ENCODE measurements around the gene PBLD. TPM values are rescaled to one million over a fixed set of nuclear protein-coding genes. Genes with fewer than 3 reads are reported as not detected.

Gene PBLD
- total RNA-seq, 1 experiment from 2014 or later: 11.7 TPM

DNA sequence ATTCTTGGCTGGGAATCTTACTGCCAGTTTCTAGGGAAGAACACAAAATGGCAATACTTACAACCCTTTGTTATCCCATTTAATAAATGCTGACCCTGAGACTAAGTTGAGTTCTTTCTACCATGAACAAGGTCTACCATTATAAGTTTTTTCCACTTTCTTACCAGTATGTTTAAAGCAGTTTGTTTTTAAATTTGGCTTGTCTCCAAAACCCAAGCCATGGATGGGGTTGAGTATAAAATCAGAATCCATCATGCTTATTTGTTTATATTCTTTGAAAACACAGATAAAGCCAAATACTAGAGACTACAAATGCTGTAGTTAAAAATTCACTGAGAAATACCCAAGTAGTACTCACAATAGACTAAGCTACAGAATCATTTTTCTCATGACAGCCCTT, 42.0 kb downstream of the PBLD start:
- H3K4me2 ChIP-seq: no peak overlapping the region
- POLR2A ChIA-PET (ENCODE audit: unreplicated experiment): no interaction called here
- no peaks in the 10 kb centered on the region for H3K9me2 ChIP-seq (ENCODE audit: insufficient read depth)
- TF ChIP-seq, protein P1, sequence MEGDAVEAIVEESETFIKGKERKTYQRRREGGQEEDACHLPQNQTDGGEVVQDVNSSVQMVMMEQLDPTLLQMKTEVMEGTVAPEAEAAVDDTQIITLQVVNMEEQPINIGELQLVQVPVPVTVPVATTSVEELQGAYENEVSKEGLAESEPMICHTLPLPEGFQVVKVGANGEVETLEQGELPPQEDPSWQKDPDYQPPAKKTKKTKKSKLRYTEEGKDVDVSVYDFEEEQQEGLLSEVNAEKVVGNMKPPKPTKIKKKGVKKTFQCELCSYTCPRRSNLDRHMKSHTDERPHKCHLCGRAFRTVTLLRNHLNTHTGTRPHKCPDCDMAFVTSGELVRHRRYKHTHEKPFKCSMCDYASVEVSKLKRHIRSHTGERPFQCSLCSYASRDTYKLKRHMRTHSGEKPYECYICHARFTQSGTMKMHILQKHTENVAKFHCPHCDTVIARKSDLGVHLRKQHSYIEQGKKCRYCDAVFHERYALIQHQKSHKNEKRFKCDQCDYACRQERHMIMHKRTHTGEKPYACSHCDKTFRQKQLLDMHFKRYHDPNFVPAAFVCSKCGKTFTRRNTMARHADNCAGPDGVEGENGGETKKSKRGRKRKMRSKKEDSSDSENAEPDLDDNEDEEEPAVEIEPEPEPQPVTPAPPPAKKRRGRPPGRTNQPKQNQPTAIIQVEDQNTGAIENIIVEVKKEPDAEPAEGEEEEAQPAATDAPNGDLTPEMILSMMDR (conservative IDR thresholded peaks at IDR 0.05): no peak
- TF ChIP-seq EZH2 (IDR thresholded peaks at IDR 0.05; ENCODE audit: low read depth): no peak
- H3F3A ChIP-seq (ENCODE audit: insufficient read depth, low read depth): no peaks in the 10 kb centered on the region
- no peaks in the 10 kb centered on the region for H3K36me3 ChIP-seq (ENCODE audit: low read depth)
- H3K4me3 ChIP-seq: no peak overlapping the region
- no peaks in the 10 kb centered on the region for H3K27me3 ChIP-seq (ENCODE audit: insufficient read depth, low read depth)
- H2AFZ ChIP-seq: no peak overlapping the region
- no peaks in the 10 kb centered on the region for H3K79me2 ChIP-seq (ENCODE audit: low read depth)
- CTCF ChIA-PET: no interaction called here
- H4K20me1 ChIP-seq (ENCODE audit: insufficient read depth): no peaks in the 10 kb centered on the region
- no peaks in the 10 kb centered on the region for H3K4me1 ChIP-seq (replicated peaks; ENCODE audit: insufficient read depth)
- no peak for DNase-seq
- H3K27ac ChIP-seq: no peak overlapping the region
- no TSS peak for BruUV-seq (replicated peaks)
- intact Hi-C loops (cut with micrococcal nuclease; ENCODE audit: unreplicated experiment): no loop called here
- no peaks in the 10 kb centered on the region for H3K9me3 ChIP-seq (ENCODE audit: insufficient read depth, low read depth)

DNA sequence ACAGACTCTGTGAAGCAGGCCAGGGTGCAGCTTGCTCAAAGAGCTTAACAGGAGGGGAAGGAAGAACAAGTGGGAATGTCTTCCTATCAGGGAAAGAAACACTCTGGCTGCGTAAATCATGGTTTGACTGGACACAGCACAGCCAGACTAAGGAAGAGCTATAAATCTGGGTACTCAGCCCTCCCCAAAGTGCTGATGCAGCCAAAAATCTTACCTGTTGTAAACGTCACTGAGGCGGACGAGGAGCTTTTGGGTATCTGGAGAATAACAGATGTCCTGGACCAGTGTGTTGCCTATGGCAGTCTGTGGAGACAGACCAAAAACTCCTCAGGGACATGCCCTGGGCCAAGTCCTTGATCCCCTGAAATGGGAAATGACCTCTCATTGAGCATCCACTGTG, 44.0 kb downstream of the PBLD start:
- CTCF ChIA-PET: no interaction called here
- intact Hi-C loops (cut with micrococcal nuclease; ENCODE audit: unreplicated experiment): no loop called here
- no peak overlapping the region for H3K4me2 ChIP-seq

DNA sequence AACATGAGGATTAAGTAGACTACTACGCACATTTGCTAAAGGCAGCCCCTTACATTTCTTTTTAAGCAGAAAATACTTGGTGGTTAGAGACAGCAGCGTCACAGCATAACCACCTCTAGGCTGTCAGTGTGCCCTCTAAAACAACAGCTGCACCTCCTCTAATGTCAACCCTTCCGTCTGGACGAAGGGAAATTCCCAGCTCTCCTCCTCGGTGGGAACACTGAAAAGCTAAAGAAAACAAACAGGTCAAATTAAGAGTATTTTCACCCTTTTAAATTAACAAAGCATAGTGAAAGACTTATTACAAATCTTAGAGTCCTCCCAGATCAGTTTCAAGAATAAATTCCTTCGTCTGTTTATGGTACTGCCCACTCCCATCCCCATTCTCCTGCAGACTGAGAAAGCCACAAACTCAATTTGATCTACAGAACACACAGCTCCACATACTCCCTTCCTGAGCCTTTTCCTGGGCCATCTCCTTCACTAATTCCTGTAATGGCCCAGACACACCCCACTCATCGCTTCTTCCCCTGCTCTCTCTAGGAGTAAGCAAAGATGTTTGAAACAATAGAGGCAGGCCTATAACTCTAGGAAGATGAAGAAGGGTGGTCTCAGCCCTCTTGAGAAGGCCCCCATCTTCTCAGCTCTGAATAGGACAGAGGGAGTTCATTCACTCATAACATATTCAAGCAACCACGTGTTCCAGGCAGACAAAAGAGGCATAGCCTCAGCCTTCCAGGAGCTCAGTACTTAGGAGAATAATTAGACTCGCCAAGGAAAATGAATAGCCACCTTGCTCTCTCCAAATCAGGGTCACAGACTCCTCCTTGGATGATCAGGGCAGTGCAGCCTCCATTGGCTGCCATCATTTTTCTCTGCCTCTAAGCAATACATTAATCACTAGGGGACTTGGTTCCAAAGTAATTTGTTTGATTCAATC, 48.4 kb downstream of the PBLD start:
- Histone ChIP-seq H3K4me1 (replicated peaks; ENCODE audit: insufficient read depth) (no peaks in the 10 kb centered on the region), H3K9me3 (ENCODE audit: insufficient read depth, low read depth) (no peaks in the 10 kb centered on the region), H2AFZ (no peak overlapping the region), H3K4me2 (no peak overlapping the region), H3K27me3 (ENCODE audit: insufficient read depth, low read depth) (no peaks in the 10 kb centered on the region), H3K79me2 (ENCODE audit: low read depth) (no peaks in the 10 kb centered on the region), H4K20me1 (ENCODE audit: insufficient read depth) (no peaks in the 10 kb centered on the region), H3K4me3 (no peak overlapping the region), H3K27ac (no peak overlapping the region), H3K9me2 (ENCODE audit: insufficient read depth) (no peaks in the 10 kb centered on the region), H3F3A (ENCODE audit: insufficient read depth, low read depth) (no peaks in the 10 kb centered on the region), H3K36me3 (ENCODE audit: low read depth) (no peaks in the 10 kb centered on the region)
- BruUV-seq (replicated peaks): no TSS peak
- ChIA-PET POLR2A (ENCODE audit: unreplicated experiment) (no interaction called here), CTCF (no interaction called here)
- TF ChIP-seq EZH2 (IDR thresholded peaks at IDR 0.05; ENCODE audit: low read depth): no peak
- TF ChIP-seq, protein P1 (conservative IDR thresholded peaks at IDR 0.05): no peak
- intact Hi-C loops (cut with micrococcal nuclease; ENCODE audit: unreplicated experiment): no loop called here
- DNase-seq: no peak

More for the DNA sequence above, 44.0 kb downstream of the PBLD start:
- H3K4me3 ChIP-seq: no peak overlapping the region
- no peaks in the 10 kb centered on the region for H4K20me1 ChIP-seq (ENCODE audit: insufficient read depth)
- H3K9me2 ChIP-seq (ENCODE audit: insufficient read depth): no peaks in the 10 kb centered on the region
- H3K9me3 ChIP-seq (ENCODE audit: insufficient read depth, low read depth): no peaks in the 10 kb centered on the region
- H3K4me1 ChIP-seq (replicated peaks; ENCODE audit: insufficient read depth): no peaks in the 10 kb centered on the region
- H3K79me2 ChIP-seq (ENCODE audit: low read depth): no peaks in the 10 kb centered on the region
- TF ChIP-seq, protein P1 (conservative IDR thresholded peaks at IDR 0.05): no peak
- no peak for TF ChIP-seq EZH2 (IDR thresholded peaks at IDR 0.05; ENCODE audit: low read depth)
- H3K27ac ChIP-seq: no peak overlapping the region
- no peak overlapping the region for H2AFZ ChIP-seq
- BruUV-seq (replicated peaks): no TSS peak
- POLR2A ChIA-PET (ENCODE audit: unreplicated experiment): no interaction called here
- H3F3A ChIP-seq (ENCODE audit: insufficient read depth, low read depth): no peaks in the 10 kb centered on the region
- no peaks in the 10 kb centered on the region for H3K27me3 ChIP-seq (ENCODE audit: insufficient read depth, low read depth)
- DNase-seq: no peak
- H3K36me3 ChIP-seq (ENCODE audit: low read depth): no peaks in the 10 kb centered on the region
